DOHH2 (cell line): ENCODE data around the gene RBM25.
"Not testable (repeated sequence)": the region's sequence is repeated elsewhere in the genome, so short reads cannot be mapped to it uniquely, and the experiment has no call there.

Experiments
- H3F3A ChIP-seq: fragments of 200-600 bp; sonication (generic), shearing (Covaris generic); 2 replicates; pipeline ENCODE4 v1.6.0; 2016; ENCODE audit warnings: antibody characterized with exemption, mild to moderate bottlenecking; ENCODE audit not compliant: control insufficient read depth, insufficient read depth
- H3K27ac ChIP-seq: fragments of 200-600 bp; sonication (generic); 2 replicates; pipeline ENCODE4 v1.5.1; 2014; ENCODE audit warnings: low read depth, mild to moderate bottlenecking, low read length, moderate library complexity
- H3K27me3 ChIP-seq: fragments of 200-600 bp; sonication (generic); 2 replicates; pipeline ENCODE4 v1.6.1; 2014; ENCODE audit warnings: mild to moderate bottlenecking, low read length, mixed read lengths; ENCODE audit not compliant: control insufficient read depth
- H3K36me3 ChIP-seq: fragments of 200-600 bp; sonication (generic); 2 replicates; pipeline ENCODE4 v1.6.1; 2014; ENCODE audit warnings: mild to moderate bottlenecking, low read length, moderate library complexity, mixed read lengths; ENCODE audit not compliant: control insufficient read depth
- H3K4me1 ChIP-seq: fragments of 200-600 bp; sonication (generic); 2 replicates; pipeline ENCODE4 v1.6.1; 2014; ENCODE audit warnings: mild to moderate bottlenecking, low read length, mixed read lengths; ENCODE audit not compliant: control insufficient read depth
- H3K4me2 ChIP-seq: fragments of 200-600 bp; sonication (generic); 2 replicates; pipeline ENCODE4 v1.6.0; 2014; ENCODE audit warnings: mild to moderate bottlenecking, low read length, moderate library complexity
- H3K4me3 ChIP-seq: fragments of 200-600 bp; sonication (generic); 2 replicates; pipeline ENCODE4 v1.5.1; 2014; ENCODE audit warnings: mild to moderate bottlenecking, low read length, mixed read lengths
- H3K79me2 ChIP-seq: fragments of 200-600 bp; sonication (generic); 2 replicates; pipeline ENCODE4 v1.6.1; 2014; ENCODE audit warnings: mild to moderate bottlenecking, low read length, mixed read lengths; ENCODE audit not compliant: control insufficient read depth
- H3K9me2 ChIP-seq: fragments of 200-600 bp; sonication (generic); replicated peaks from 2 replicates; pipeline ENCODE4 v1.6.1; 2014; ENCODE audit warnings: mild to moderate bottlenecking, low read length, mixed read lengths; ENCODE audit not compliant: control insufficient read depth
- H3K9me3 ChIP-seq: fragments of 200-600 bp; sonication (generic); 2 replicates; pipeline ENCODE4 v1.6.1; 2014; ENCODE audit warnings: antibody characterized with exemption, low read length, mixed read lengths; ENCODE audit not compliant: control insufficient read depth, insufficient read depth
- H4K20me1 ChIP-seq: fragments of 200-600 bp; sonication (generic); 2 replicates; pipeline ENCODE4 v1.6.0; 2014; ENCODE audit warnings: low read depth, mild to moderate bottlenecking, antibody characterized with exemption, low read length, moderate library complexity; ENCODE audit not compliant: control insufficient read depth, insufficient read depth
- EZH2phosphoT487 ChIP-seq: fragments of 200-600 bp; sonication (generic); IDR thresholded peaks from 2 replicates; pipeline ENCODE4 v1.6.1; 2017; ENCODE audit warnings: borderline replicate concordance, mild to moderate bottlenecking, antibody characterized with exemption, low read length, moderate library complexity, mixed read lengths
- TF ChIP-seq, protein P1 (sequence below): fragments of 200-600 bp; sonication (generic); IDR thresholded peaks from one replicate; pipeline ENCODE4 v1.5.1; 2014; ENCODE audit warnings: antibody characterized with exemption, mild to moderate bottlenecking, low read depth, low read length; ENCODE audit not compliant: poor library complexity, severe bottlenecking

Gene RBM25

GRCh38 chr14:73168274-73168673, 109.9 kb downstream of the RBM25 start:
- Histone ChIP-seq H3F3A (peaks cover 5% of the 10 kb centered on the region; the same call in 1 of the 2 replicates), H3K79me2 (no peaks in the 10 kb centered on the region), H3K4me3 (no peak overlapping the region)

DNA sequence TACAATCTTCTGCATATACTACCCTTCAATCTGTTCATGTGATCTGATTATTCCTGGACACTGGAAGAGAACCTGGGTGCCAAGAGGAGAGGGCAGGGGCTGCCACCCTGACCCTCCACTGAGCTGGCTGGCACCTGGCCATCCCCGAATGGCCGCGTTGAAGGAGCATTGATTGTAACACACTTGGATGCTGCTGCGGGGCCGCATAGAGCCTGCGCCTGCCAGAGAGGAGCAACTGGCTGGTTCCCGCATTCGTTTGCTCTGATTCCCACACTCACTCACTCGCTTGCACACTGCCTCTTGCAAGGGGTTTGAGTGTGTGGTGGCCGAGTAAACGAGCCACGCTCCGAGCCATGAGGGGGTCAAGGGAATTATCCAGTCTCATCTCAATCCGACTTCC, 110.4 kb downstream of the RBM25 start:
- H4K20me1 ChIP-seq, result no peaks in the 10 kb centered on the region
- peaks cover 5% of the 10 kb centered on the region; the same call in 1 of the 2 replicates for H3F3A ChIP-seq
- no peaks in the 10 kb centered on the region for H3K4me1 ChIP-seq
- no peak overlapping the region for H3K4me3 ChIP-seq
- H3K9me2 ChIP-seq, result no peaks in the 10 kb centered on the region
- peaks cover 33% of the 10 kb centered on the region for H3K36me3 ChIP-seq
- no peaks in the 10 kb centered on the region for H3K27me3 ChIP-seq
- no peak overlapping the region for H3K27ac ChIP-seq
- H3K79me2 ChIP-seq, result no peaks in the 10 kb centered on the region
- no peak overlapping the region for H3K4me2 ChIP-seq
- TF ChIP-seq EZH2phosphoT487, result no peak
- TF ChIP-seq, protein P1, sequence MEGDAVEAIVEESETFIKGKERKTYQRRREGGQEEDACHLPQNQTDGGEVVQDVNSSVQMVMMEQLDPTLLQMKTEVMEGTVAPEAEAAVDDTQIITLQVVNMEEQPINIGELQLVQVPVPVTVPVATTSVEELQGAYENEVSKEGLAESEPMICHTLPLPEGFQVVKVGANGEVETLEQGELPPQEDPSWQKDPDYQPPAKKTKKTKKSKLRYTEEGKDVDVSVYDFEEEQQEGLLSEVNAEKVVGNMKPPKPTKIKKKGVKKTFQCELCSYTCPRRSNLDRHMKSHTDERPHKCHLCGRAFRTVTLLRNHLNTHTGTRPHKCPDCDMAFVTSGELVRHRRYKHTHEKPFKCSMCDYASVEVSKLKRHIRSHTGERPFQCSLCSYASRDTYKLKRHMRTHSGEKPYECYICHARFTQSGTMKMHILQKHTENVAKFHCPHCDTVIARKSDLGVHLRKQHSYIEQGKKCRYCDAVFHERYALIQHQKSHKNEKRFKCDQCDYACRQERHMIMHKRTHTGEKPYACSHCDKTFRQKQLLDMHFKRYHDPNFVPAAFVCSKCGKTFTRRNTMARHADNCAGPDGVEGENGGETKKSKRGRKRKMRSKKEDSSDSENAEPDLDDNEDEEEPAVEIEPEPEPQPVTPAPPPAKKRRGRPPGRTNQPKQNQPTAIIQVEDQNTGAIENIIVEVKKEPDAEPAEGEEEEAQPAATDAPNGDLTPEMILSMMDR, result no peak
- H3K9me3 ChIP-seq, result no peaks in the 10 kb centered on the region

More at GRCh38 chr14:73168274-73168673, 109.9 kb downstream of the RBM25 start:
- Histone ChIP-seq H3K27ac (no peak overlapping the region), H3K9me2 (no peaks in the 10 kb centered on the region), H3K36me3 (peaks cover 33% of the 10 kb centered on the region), H3K4me1 (no peaks in the 10 kb centered on the region), H3K9me3 (no peaks in the 10 kb centered on the region), H3K27me3 (no peaks in the 10 kb centered on the region), H3K4me2 (no peak overlapping the region), H4K20me1 (no peaks in the 10 kb centered on the region)
- TF ChIP-seq, protein P1, result no peak
- no peak for TF ChIP-seq EZH2phosphoT487

- H3K79me2 ChIP-seq, H3K27ac ChIP-seq, H3K4me3 ChIP-seq, H4K20me1 ChIP-seq, H3F3A ChIP-seq, H3K9me3 ChIP-seq, H3K4me1 ChIP-seq, H3K9me2 ChIP-seq, H3K4me2 ChIP-seq, H3K27me3 ChIP-seq: not testable (repeated sequence)
- H3K36me3 ChIP-seq, result peaks cover 43% of the 10 kb centered on the region
Observed at GRCh38 chr14:73169855-73170254, 111.5 kb downstream of the RBM25 start.

- no peaks in the 10 kb centered on the region for H3K9me3 ChIP-seq
- H3K4me2 ChIP-seq, result no peak overlapping the region
- no peaks in the 10 kb centered on the region for H3K9me2 ChIP-seq
- no peaks in the 10 kb centered on the region for H3K79me2 ChIP-seq
- no peak overlapping the region for H3K27ac ChIP-seq
- H3K4me1 ChIP-seq, result no peaks in the 10 kb centered on the region
- TF ChIP-seq, protein P1, result no peak
- no peak for TF ChIP-seq EZH2phosphoT487
- no peak overlapping the region for H3K4me3 ChIP-seq
- H3K27me3 ChIP-seq, result no peaks in the 10 kb centered on the region
- H3K36me3 ChIP-seq, result peaks cover 44% of the 10 kb centered on the region
- H4K20me1 ChIP-seq, result no peaks in the 10 kb centered on the region
- peaks cover 5% of the 10 kb centered on the region; the same call in 1 of the 2 replicates for H3F3A ChIP-seq
Observed at GRCh38 chr14:73170686-73171085, 112.4 kb downstream of the RBM25 start.
